GM23338 (cell line): ENCODE measurements around the gene SGCD. TPM values are rescaled to one million over a fixed set of nuclear protein-coding genes. Genes with fewer than 3 reads are reported as not detected.

Experiments used
- ATAC-seq: fragments of 200-7000 bp; cut with Tn5 transposase; 3 replicates; pipeline ENCODE4 v1.9.1; 2020
- DNase-seq: peaks from one replicate; pipeline ENCODE4 v3.0.0-alpha.2; 2015; ENCODE audit warnings: low spot score
- H2AFZ ChIP-seq: fragments of 200-600 bp; sonication (generic); 2 replicates; pipeline ENCODE4 v1.8.0; 2016; ENCODE audit warnings: antibody characterized with exemption, mild to moderate bottlenecking, moderate library complexity
- H3F3A ChIP-seq: fragments of 200-600 bp; sonication (generic); replicated peaks from 2 replicates; pipeline ENCODE4 v1.8.0; 2017; ENCODE audit warnings: antibody characterized with exemption, mixed run types, low read depth
- H3K27ac ChIP-seq: fragments of 200-600 bp; sonication (generic); 2 replicates; pipeline ENCODE4 v1.6.1; 2016; ENCODE audit warnings: low read depth
- H3K27me3 ChIP-seq: fragments of 200-600 bp; sonication (generic); 2 replicates; pipeline ENCODE4 v1.8.0; 2016; ENCODE audit warnings: mild to moderate bottlenecking, mixed run types, moderate library complexity; ENCODE audit not compliant: insufficient read depth
- H3K36me3 ChIP-seq: fragments of 200-600 bp; sonication (generic); 2 replicates; pipeline ENCODE4 v1.8.0; 2016; ENCODE audit warnings: mild to moderate bottlenecking; ENCODE audit not compliant: insufficient read depth
- H3K4me1 ChIP-seq: fragments of 200-600 bp; sonication (generic); 2 replicates; pipeline ENCODE4 v1.8.0; 2016; ENCODE audit warnings: mild to moderate bottlenecking, moderate library complexity; ENCODE audit not compliant: insufficient read depth
- H3K4me2 ChIP-seq: fragments of 200-600 bp; sonication (generic); 2 replicates; pipeline ENCODE4 v1.7.1; 2017; ENCODE audit warnings: mixed run types
- H3K4me3 ChIP-seq: fragments of 200-600 bp; sonication (generic); 2 replicates; pipeline ENCODE4 v1.6.1; 2016; ENCODE audit warnings: mixed run types
- H3K79me2 ChIP-seq: fragments of 200-600 bp; sonication (generic); replicated peaks from 2 replicates; pipeline ENCODE4 v1.8.0; 2017; ENCODE audit warnings: mild to moderate bottlenecking; ENCODE audit not compliant: insufficient read depth
- H3K9me2 ChIP-seq: fragments of 200-600 bp; sonication (generic); 2 replicates; pipeline ENCODE4 v1.8.0; 2017; ENCODE audit not compliant: insufficient read depth
- H4K20me1 ChIP-seq: fragments of 200-600 bp; sonication (generic); replicated peaks from 2 replicates; pipeline ENCODE4 v1.8.0; 2017; ENCODE audit warnings: mild to moderate bottlenecking; ENCODE audit not compliant: insufficient read depth
- H3K27ac Mint-ChIP-seq: 2 replicates; pipeline ENCODE4 v1.8.0; 2020; ENCODE audit warnings: inconsistent platforms, mild to moderate bottlenecking, moderate library complexity, mixed read lengths
- H3K27me3 Mint-ChIP-seq: 3 replicates; pipeline ENCODE4 v1.8.0; 2022; ENCODE audit warnings: low read depth, mild to moderate bottlenecking, moderate library complexity, mixed read lengths, inconsistent platforms; ENCODE audit not compliant: insufficient read depth, poor library complexity
- H3K36me3 Mint-ChIP-seq: 3 replicates; pipeline ENCODE4 v1.8.0; 2021; ENCODE audit warnings: low read depth, mild to moderate bottlenecking, inconsistent platforms, moderate library complexity, mixed read lengths
- H3K4me1 Mint-ChIP-seq: 3 replicates; pipeline ENCODE4 v1.8.0; 2020; ENCODE audit warnings: mild to moderate bottlenecking, inconsistent platforms, mixed read lengths
- H3K4me3 Mint-ChIP-seq: 3 replicates; pipeline ENCODE4 v1.8.0; 2021; ENCODE audit warnings: moderate library complexity, mild to moderate bottlenecking, inconsistent platforms, mixed read lengths
- H3K9me3 Mint-ChIP-seq: 3 replicates; pipeline ENCODE4 v1.8.0; 2020; ENCODE audit warnings: moderate library complexity, mild to moderate bottlenecking, inconsistent platforms, mixed read lengths
- CREB1 ChIP-seq: fragments of 250-450 bp; sonication (Bioruptor Pico); IDR thresholded peaks from 2 replicates; pipeline ENCODE4 v1.5.0; 2020; ENCODE audit warnings: low read depth, mild to moderate bottlenecking, moderate library complexity
- EZH2 ChIP-seq: fragments of 200-600 bp; sonication (generic); IDR thresholded peaks from one replicate; pipeline ENCODE4 v1.8.0; 2017; ENCODE audit warnings: antibody characterized with exemption, mild to moderate bottlenecking, low read depth; ENCODE audit not compliant: unreplicated experiment
- EZH2phosphoT487 ChIP-seq: fragments of 200-600 bp; sonication (generic); IDR thresholded peaks from one replicate; pipeline ENCODE4 v1.8.1; 2018; ENCODE audit warnings: antibody characterized with exemption; ENCODE audit not compliant: unreplicated experiment
- JUNB ChIP-seq: IDR thresholded peaks from one replicate; pipeline ENCODE4 v1.6.1; 2016; ENCODE audit warnings: antibody characterized with exemption; ENCODE audit not compliant: unreplicated experiment
- NANOG ChIP-seq: IDR thresholded peaks from 2 replicates; pipeline ENCODE4 v1.6.1; 2016; ENCODE audit warnings: antibody characterized with exemption, borderline replicate concordance
- POLR2AphosphoS5 ChIP-seq: IDR thresholded peaks from 2 replicates; pipeline ENCODE4 v1.6.1; 2016; ENCODE audit warnings: antibody characterized with exemption, low read depth
- STAT1 ChIP-seq: IDR thresholded peaks from one replicate; pipeline ENCODE4 v1.6.1; 2016; ENCODE audit warnings: antibody characterized with exemption; ENCODE audit not compliant: unreplicated experiment
- ZNF114 ChIP-seq: fragments of 250-450 bp; sonication (Bioruptor Pico); IDR thresholded peaks from 2 replicates; pipeline ENCODE4 v1.5.0; 2020; ENCODE audit warnings: mild to moderate bottlenecking, moderate library complexity
- ZNF331 ChIP-seq: fragments of 250-450 bp; sonication (Bioruptor Pico); IDR thresholded peaks from 2 replicates; pipeline ENCODE4 v1.5.0; 2020; ENCODE audit warnings: low read depth, mild to moderate bottlenecking, moderate library complexity
- polyA plus RNA-seq: library from polyadenylated mRNA; unstranded; fragments of >200 nt; fragmentation: Nextera tagmentation; extraction: Ambion mirVana; gene quantifications from 2 replicates; pipeline ENCODE4 v1.2.1, GENCODE V29; 2016
- total RNA-seq: library from RNA; depleted of rRNA; stranded (reverse); fragments of >200 nt; shearing (Covaris generic); gene quantifications from 2 replicates; pipeline ENCODE4 v1.2.3, GENCODE V29; 2014
- TF ChIP-seq, protein P1 (sequence below), 2 experiments: fragments of 200-600 bp in 1 of 2; sonication (generic) in 1 of 2; conservative IDR thresholded peaks; 2 replicates each; pipeline versions ENCODE4 v1.5.1 to v1.6.1; 2016 to 2017; ENCODE audit warnings: antibody characterized with exemption in 2 of 2, low read depth in 2 of 2, mild to moderate bottlenecking in 2 of 2, moderate library complexity in 1 of 2
- TF ChIP-seq, protein P2 (sequence below): fragments of 250-450 bp; sonication (Bioruptor Pico); IDR thresholded peaks from 2 replicates; pipeline ENCODE4 v1.5.0; 2020; ENCODE audit warnings: mild to moderate bottlenecking, moderate library complexity
- TF ChIP-seq, protein P3 (sequence below): IDR thresholded peaks from one replicate; pipeline ENCODE4 v1.6.1; 2018; ENCODE audit warnings: antibody characterized with exemption; ENCODE audit not compliant: unreplicated experiment

The SGCD gene
- total and polyA plus RNA-seq, 2 experiments from 2014 or later: 0.03 to 0.05 TPM

DNA sequence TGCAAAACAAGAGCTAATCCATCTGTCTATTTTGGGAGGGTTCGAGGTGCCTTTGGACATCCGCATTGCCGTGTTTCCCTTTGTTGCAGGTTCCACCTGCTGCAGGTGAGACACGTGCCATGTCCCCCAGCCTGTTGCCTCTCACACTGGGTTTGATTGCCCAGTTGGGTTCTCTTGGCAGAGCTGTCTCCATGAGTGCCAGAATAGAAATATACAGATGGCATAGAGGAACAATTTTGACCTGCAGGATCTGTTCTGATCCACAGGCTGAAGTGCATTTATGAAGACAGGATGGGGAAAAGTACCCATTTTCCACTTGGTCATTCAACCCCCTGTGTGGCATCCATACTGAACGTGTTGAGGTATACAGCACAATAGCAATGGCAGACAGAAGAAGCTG lies 178.1 kb downstream of the SGCD start:
- Histone ChIP-seq H2AFZ (no peak overlapping the region), H3K36me3 (no peaks in the 10 kb centered on the region)

More for the DNA sequence above, 178.1 kb downstream of the SGCD start:
- Histone ChIP-seq H3F3A (no peaks in the 10 kb centered on the region), H3K4me3 (no peak overlapping the region), H3K27me3 (no peaks in the 10 kb centered on the region), H3K4me2 (no peak overlapping the region), H3K9me2 (no peaks in the 10 kb centered on the region), H3K4me1 (no peaks in the 10 kb centered on the region), H3K27ac (no peak overlapping the region), H3K79me2 (no peaks in the 10 kb centered on the region), H4K20me1 (no peaks in the 10 kb centered on the region)
- ATAC-seq (no peak), DNase-seq (no peak)
- TF ChIP-seq EZH2: no peak
- TF ChIP-seq, protein P1, sequence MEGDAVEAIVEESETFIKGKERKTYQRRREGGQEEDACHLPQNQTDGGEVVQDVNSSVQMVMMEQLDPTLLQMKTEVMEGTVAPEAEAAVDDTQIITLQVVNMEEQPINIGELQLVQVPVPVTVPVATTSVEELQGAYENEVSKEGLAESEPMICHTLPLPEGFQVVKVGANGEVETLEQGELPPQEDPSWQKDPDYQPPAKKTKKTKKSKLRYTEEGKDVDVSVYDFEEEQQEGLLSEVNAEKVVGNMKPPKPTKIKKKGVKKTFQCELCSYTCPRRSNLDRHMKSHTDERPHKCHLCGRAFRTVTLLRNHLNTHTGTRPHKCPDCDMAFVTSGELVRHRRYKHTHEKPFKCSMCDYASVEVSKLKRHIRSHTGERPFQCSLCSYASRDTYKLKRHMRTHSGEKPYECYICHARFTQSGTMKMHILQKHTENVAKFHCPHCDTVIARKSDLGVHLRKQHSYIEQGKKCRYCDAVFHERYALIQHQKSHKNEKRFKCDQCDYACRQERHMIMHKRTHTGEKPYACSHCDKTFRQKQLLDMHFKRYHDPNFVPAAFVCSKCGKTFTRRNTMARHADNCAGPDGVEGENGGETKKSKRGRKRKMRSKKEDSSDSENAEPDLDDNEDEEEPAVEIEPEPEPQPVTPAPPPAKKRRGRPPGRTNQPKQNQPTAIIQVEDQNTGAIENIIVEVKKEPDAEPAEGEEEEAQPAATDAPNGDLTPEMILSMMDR (conservative IDR thresholded peaks at IDR 0.05; ENCODE audit: low read depth in 2 of 2): no peak
- no peak for TF ChIP-seq STAT1
- TF ChIP-seq POLR2AphosphoS5: no peak
- TF ChIP-seq, protein P2, sequence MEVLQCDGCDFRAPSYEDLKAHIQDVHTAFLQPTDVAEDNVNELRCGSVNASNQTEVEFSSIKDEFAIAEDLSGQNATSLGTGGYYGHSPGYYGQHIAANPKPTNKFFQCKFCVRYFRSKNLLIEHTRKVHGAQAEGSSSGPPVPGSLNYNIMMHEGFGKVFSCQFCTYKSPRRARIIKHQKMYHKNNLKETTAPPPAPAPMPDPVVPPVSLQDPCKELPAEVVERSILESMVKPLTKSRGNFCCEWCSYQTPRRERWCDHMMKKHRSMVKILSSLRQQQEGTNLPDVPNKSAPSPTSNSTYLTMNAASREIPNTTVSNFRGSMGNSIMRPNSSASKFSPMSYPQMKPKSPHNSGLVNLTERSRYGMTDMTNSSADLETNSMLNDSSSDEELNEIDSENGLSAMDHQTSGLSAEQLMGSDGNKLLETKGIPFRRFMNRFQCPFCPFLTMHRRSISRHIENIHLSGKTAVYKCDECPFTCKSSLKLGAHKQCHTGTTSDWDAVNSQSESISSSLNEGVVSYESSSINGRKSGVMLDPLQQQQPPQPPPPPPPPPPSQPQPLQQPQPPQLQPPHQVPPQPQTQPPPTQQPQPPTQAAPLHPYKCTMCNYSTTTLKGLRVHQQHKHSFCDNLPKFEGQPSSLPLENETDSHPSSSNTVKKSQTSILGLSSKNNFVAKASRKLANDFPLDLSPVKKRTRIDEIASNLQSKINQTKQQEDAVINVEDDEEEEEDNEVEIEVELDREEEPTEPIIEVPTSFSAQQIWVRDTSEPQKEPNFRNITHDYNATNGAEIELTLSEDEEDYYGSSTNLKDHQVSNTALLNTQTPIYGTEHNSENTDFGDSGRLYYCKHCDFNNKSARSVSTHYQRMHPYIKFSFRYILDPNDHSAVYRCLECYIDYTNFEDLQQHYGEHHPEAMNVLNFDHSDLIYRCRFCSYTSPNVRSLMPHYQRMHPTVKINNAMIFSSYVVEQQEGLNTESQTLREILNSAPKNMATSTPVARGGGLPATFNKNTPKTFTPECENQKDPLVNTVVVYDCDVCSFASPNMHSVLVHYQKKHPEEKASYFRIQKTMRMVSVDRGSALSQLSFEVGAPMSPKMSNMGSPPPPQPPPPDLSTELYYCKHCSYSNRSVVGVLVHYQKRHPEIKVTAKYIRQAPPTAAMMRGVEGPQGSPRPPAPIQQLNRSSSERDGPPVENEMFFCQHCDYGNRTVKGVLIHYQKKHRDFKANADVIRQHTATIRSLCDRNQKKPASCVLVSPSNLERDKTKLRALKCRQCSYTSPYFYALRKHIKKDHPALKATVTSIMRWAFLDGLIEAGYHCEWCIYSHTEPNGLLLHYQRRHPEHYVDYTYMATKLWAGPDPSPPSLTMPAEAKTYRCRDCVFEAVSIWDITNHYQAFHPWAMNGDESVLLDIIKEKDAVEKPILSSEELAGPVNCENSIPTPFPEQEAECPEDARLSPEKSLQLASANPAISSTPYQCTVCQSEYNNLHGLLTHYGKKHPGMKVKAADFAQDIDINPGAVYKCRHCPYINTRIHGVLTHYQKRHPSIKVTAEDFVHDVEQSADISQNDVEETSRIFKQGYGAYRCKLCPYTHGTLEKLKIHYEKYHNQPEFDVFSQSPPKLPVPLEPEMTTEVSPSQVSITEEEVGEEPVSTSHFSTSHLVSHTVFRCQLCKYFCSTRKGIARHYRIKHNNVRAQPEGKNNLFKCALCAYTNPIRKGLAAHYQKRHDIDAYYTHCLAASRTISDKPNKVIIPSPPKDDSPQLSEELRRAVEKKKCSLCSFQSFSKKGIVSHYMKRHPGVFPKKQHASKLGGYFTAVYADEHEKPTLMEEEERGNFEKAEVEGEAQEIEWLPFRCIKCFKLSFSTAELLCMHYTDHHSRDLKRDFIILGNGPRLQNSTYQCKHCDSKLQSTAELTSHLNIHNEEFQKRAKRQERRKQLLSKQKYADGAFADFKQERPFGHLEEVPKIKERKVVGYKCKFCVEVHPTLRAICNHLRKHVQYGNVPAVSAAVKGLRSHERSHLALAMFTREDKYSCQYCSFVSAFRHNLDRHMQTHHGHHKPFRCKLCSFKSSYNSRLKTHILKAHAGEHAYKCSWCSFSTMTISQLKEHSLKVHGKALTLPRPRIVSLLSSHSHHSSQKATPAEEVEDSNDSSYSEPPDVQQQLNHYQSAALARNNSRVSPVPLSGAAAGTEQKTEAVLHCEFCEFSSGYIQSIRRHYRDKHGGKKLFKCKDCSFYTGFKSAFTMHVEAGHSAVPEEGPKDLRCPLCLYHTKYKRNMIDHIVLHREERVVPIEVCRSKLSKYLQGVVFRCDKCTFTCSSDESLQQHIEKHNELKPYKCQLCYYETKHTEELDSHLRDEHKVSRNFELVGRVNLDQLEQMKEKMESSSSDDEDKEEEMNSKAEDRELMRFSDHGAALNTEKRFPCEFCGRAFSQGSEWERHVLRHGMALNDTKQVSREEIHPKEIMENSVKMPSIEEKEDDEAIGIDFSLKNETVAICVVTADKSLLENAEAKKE (CRISPR knock-in tag): no peak
- no peak for TF ChIP-seq CREB1 (CRISPR knock-in tag)
- TF ChIP-seq ZNF331 (CRISPR knock-in tag): no peak
- no peak for TF ChIP-seq ZNF114
- no peak for TF ChIP-seq EZH2phosphoT487
- TF ChIP-seq, protein P3, sequence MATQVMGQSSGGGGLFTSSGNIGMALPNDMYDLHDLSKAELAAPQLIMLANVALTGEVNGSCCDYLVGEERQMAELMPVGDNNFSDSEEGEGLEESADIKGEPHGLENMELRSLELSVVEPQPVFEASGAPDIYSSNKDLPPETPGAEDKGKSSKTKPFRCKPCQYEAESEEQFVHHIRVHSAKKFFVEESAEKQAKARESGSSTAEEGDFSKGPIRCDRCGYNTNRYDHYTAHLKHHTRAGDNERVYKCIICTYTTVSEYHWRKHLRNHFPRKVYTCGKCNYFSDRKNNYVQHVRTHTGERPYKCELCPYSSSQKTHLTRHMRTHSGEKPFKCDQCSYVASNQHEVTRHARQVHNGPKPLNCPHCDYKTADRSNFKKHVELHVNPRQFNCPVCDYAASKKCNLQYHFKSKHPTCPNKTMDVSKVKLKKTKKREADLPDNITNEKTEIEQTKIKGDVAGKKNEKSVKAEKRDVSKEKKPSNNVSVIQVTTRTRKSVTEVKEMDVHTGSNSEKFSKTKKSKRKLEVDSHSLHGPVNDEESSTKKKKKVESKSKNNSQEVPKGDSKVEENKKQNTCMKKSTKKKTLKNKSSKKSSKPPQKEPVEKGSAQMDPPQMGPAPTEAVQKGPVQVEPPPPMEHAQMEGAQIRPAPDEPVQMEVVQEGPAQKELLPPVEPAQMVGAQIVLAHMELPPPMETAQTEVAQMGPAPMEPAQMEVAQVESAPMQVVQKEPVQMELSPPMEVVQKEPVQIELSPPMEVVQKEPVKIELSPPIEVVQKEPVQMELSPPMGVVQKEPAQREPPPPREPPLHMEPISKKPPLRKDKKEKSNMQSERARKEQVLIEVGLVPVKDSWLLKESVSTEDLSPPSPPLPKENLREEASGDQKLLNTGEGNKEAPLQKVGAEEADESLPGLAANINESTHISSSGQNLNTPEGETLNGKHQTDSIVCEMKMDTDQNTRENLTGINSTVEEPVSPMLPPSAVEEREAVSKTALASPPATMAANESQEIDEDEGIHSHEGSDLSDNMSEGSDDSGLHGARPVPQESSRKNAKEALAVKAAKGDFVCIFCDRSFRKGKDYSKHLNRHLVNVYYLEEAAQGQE: no peak
- no peak for TF ChIP-seq NANOG
- TF ChIP-seq JUNB: no peak
- Mint-ChIP-seq H3K9me3 (no peaks in the 10 kb centered on the region), H3K27me3 (no peaks in the 10 kb centered on the region), H3K4me1 (peaks cover 4% of the 10 kb centered on the region; the same call in 2 of the 3 replicates), H3K27ac (no peak overlapping the region), H3K4me3 (no peak overlapping the region), H3K36me3 (no peaks in the 10 kb centered on the region)
